H9 (cell line): ENCODE measurements around the gene PDE1C. TPM values are rescaled to one million over a fixed set of nuclear protein-coding genes. Genes with fewer than 3 reads are reported as not detected.

ENCODE experiments used
- DNase-seq: peaks from one replicate; pipeline ENCODE4 v3.0.0-alpha.2; 2017
- H2AFZ ChIP-seq: one replicate; pipeline ENCODE4 v1.6.1; 2013; ENCODE audit warnings: mild to moderate bottlenecking, low read length, control low read depth, moderate library complexity
- H2AK5ac ChIP-seq: 2 replicates; pipeline ENCODE4 v1.6.1; 2013; ENCODE audit warnings: low read length, control low read depth, mixed read lengths; ENCODE audit not compliant: insufficient read length
- H2BK120ac ChIP-seq: one replicate; pipeline ENCODE4 v1.6.1; 2013; ENCODE audit warnings: low read depth, mild to moderate bottlenecking, low read length, control low read depth, inconsistent platforms; ENCODE audit not compliant: poor library complexity, severe bottlenecking
- H2BK12ac ChIP-seq: 2 replicates; pipeline ENCODE4 v1.6.1; 2013; ENCODE audit warnings: low read length, control low read depth, mixed read lengths, low read depth; ENCODE audit not compliant: insufficient read length
- H2BK15ac ChIP-seq: 2 replicates; pipeline ENCODE4 v1.6.1; 2013; ENCODE audit warnings: low read depth, low read length, control low read depth
- H2BK20ac ChIP-seq: one replicate; pipeline ENCODE4 v1.6.1; 2013; ENCODE audit warnings: low read depth, mild to moderate bottlenecking, low read length, control low read depth, inconsistent platforms; ENCODE audit not compliant: poor library complexity, severe bottlenecking
- H2BK5ac ChIP-seq: 2 replicates; pipeline ENCODE4 v1.6.1; 2013; ENCODE audit warnings: low read length, control low read depth, mixed read lengths; ENCODE audit not compliant: insufficient read length
- H3K14ac ChIP-seq: 2 replicates; pipeline ENCODE4 v1.6.1; 2013; ENCODE audit warnings: low read length, control low read depth; ENCODE audit not compliant: insufficient read depth
- H3K18ac ChIP-seq: 2 replicates; pipeline ENCODE4 v1.6.1; 2013; ENCODE audit warnings: low read depth, mild to moderate bottlenecking, mixed read lengths, low read length, control low read depth; ENCODE audit not compliant: insufficient read length
- H3K23ac ChIP-seq: 2 replicates; pipeline ENCODE4 v1.6.1; 2013; ENCODE audit warnings: low read length, control low read depth, mixed read lengths, low read depth; ENCODE audit not compliant: insufficient read length
- H3K23me2 ChIP-seq: 2 replicates; pipeline ENCODE4 v1.6.1; 2013; ENCODE audit warnings: low read depth, mild to moderate bottlenecking, mixed read lengths, low read length, control low read depth; ENCODE audit not compliant: insufficient read length, poor library complexity, severe bottlenecking
- H3K27ac ChIP-seq: 2 replicates; pipeline ENCODE4 v1.5.1; 2013; ENCODE audit warnings: low read length, control low read depth, mixed read lengths, low read depth; ENCODE audit not compliant: insufficient read length
- H3K27me3 ChIP-seq: 2 replicates; pipeline ENCODE4 v1.6.1; 2013; ENCODE audit warnings: low read length, control low read depth, inconsistent platforms; ENCODE audit not compliant: insufficient read depth
- H3K4ac ChIP-seq: 2 replicates; pipeline ENCODE4 v1.6.1; 2013; ENCODE audit warnings: low read depth, mild to moderate bottlenecking, control low read depth, inconsistent platforms, low read length, moderate library complexity
- H3K4me1 ChIP-seq: 2 replicates; pipeline ENCODE4 v1.6.1; 2013; ENCODE audit warnings: low read length, control low read depth, inconsistent platforms; ENCODE audit not compliant: insufficient read depth
- H3K4me2 ChIP-seq: 2 replicates; pipeline ENCODE4 v1.6.1; 2013; ENCODE audit warnings: low read length, control low read depth, mixed read lengths; ENCODE audit not compliant: insufficient read length, insufficient read depth
- H3K56ac ChIP-seq: 2 replicates; pipeline ENCODE4 v1.6.1; 2013; ENCODE audit warnings: low read depth, mild to moderate bottlenecking, mixed read lengths, low read length, control low read depth; ENCODE audit not compliant: insufficient read length
- H3K79me1 ChIP-seq: 2 replicates; pipeline ENCODE4 v1.6.1; 2013; ENCODE audit warnings: low read depth, mild to moderate bottlenecking, moderate library complexity, low read length, control low read depth, inconsistent platforms; ENCODE audit not compliant: insufficient read depth, poor library complexity, severe bottlenecking
- H3K79me2 ChIP-seq: 2 replicates; pipeline ENCODE4 v1.6.1; 2013; ENCODE audit warnings: low read length, control low read depth, inconsistent platforms; ENCODE audit not compliant: insufficient read depth
- H3K9ac ChIP-seq: 2 replicates; pipeline ENCODE4 v1.6.1; 2013; ENCODE audit warnings: low read length, control low read depth, mixed read lengths; ENCODE audit not compliant: insufficient read length; ENCODE audit errors: extremely low read depth
- H3K9me3 ChIP-seq: one replicate; pipeline ENCODE4 v1.6.1; 2013; ENCODE audit warnings: low read depth, low read length, inconsistent platforms; ENCODE audit not compliant: control insufficient read depth
- H3T11ph ChIP-seq: one replicate; pipeline ENCODE4 v1.6.1; 2013; ENCODE audit warnings: mild to moderate bottlenecking, low read length, control low read depth, inconsistent platforms
- H4K20me1 ChIP-seq: one replicate; pipeline ENCODE4 v1.6.1; 2013; ENCODE audit not compliant: control insufficient read depth, insufficient read length, insufficient read depth
- H4K5ac ChIP-seq: 2 replicates; pipeline ENCODE4 v1.6.1; 2013; ENCODE audit warnings: low read depth, mild to moderate bottlenecking, mixed read lengths, low read length, control low read depth; ENCODE audit not compliant: insufficient read length
- H4K8ac ChIP-seq: replicated peaks from 2 replicates; pipeline ENCODE4 v1.6.1; 2013; ENCODE audit warnings: low read length, control low read depth, mixed read lengths, low read depth; ENCODE audit not compliant: insufficient read length
- H4K91ac ChIP-seq: 2 replicates; pipeline ENCODE4 v1.6.1; 2013; ENCODE audit warnings: low read depth, mild to moderate bottlenecking, moderate library complexity, mixed read lengths, low read length, control low read depth; ENCODE audit not compliant: insufficient read length
- H3K27ac Mint-ChIP-seq, 3 experiments: 2 replicates in 2 of 3; 3 replicates in 1 of 3; pipeline ENCODE4 v1.8.0; 2020 to 2021; ENCODE audit warnings: mixed read lengths in 3 of 3, mild to moderate bottlenecking in 1 of 3, moderate library complexity in 1 of 3
- H3K27me3 Mint-ChIP-seq: 2 replicates; pipeline ENCODE4 v1.8.0; 2021; ENCODE audit warnings: low read depth, mild to moderate bottlenecking, moderate library complexity, mixed read lengths
- H3K36me3 Mint-ChIP-seq, 3 experiments: 2 replicates in 2 of 3; 3 replicates in 1 of 3; pipeline ENCODE4 v1.8.0; 2020 to 2021; ENCODE audit warnings: low read depth in 3 of 3, mixed read lengths in 3 of 3; ENCODE audit not compliant: insufficient read depth in 1 of 3
- H3K4me1 Mint-ChIP-seq, 2 experiments: 2 replicates each; pipeline ENCODE4 v1.8.0; 2020; ENCODE audit warnings: mixed read lengths in 2 of 2
- H3K4me3 Mint-ChIP-seq, 2 experiments: 2 replicates in 1 of 2; 3 replicates in 1 of 2; pipeline ENCODE4 v1.8.0; 2020 to 2021; ENCODE audit warnings: mild to moderate bottlenecking in 2 of 2, mixed read lengths in 2 of 2, moderate library complexity in 1 of 2
- H3K9me3 Mint-ChIP-seq, 2 experiments: 2 replicates in 1 of 2; 3 replicates in 1 of 2; pipeline ENCODE4 v1.8.0; 2020; ENCODE audit warnings: mild to moderate bottlenecking in 2 of 2, mixed read lengths in 2 of 2, moderate library complexity in 1 of 2
- WGBS: extraction: QIAGEN DNeasy Blood & Tissue Kit; methylation state at CpG from one replicate; pipeline ENCODE4 v1.1.7; 2013; ENCODE audit warnings: missing lambda C conversion rate, low lambda C conversion rate, mixed read lengths; ENCODE audit not compliant: insufficient read length; ENCODE audit errors: extremely low coverage; 5-methylcytosine and 5-hydroxymethylcytosine counted together
- total RNA-seq: library from RNA; stranded (reverse); gene quantifications from 2 replicates; pipeline ENCODE4 v1.2.1, GENCODE V29; 2021
- TF ChIP-seq, protein P1 (sequence below): fragments of 200-600 bp; sonication (generic); conservative IDR thresholded peaks from 3 replicates; pipeline ENCODE4 v1.8.0; 2021; ENCODE audit warnings: antibody characterized with exemption, mild to moderate bottlenecking

The PDE1C gene
- total RNA-seq, 1 experiment from 2014 or later, result 0.17 TPM

DNA sequence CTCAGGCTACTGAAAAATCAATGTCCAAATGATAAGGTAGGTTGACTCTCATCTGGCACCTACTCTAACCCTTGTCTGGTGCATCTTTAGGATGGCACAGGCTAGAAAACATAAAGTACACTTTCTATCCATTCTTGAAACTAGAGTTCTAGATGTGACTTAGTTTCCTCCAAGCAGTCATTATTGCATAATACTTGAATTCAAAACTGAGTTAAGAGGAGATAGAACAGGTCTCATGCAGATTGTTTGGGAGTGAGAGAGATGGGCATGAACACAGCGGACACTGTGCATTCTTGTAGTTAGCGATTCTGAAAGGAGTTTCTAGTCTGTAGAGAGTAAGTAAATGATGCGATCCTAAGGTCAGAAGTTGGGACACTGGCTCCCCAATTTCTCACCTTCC lies 149.2 kb downstream of the PDE1C start:
- Histone ChIP-seq H4K5ac (no peak overlapping the region), H3K9me3 (no peaks in the 10 kb centered on the region), H3K23me2 (no peaks in the 10 kb centered on the region), H3K4me2 (no peak overlapping the region), H4K8ac (no peak overlapping the region), H3K79me2 (no peaks in the 10 kb centered on the region), H2BK5ac (no peak overlapping the region), H3K18ac (no peak overlapping the region), H2BK15ac (no peak overlapping the region), H3K4me1 (no peaks in the 10 kb centered on the region), H2AFZ (no peak overlapping the region), H2BK120ac (no peak overlapping the region), H3K9ac (no peak overlapping the region), H3K27ac (no peak overlapping the region), H4K20me1 (no peaks in the 10 kb centered on the region), H3K79me1 (no peaks in the 10 kb centered on the region), H2BK12ac (no peak overlapping the region), H4K91ac (no peak overlapping the region), H3K56ac (no peak overlapping the region), H2BK20ac (no peak overlapping the region), H3K14ac (no peak overlapping the region), H3T11ph (no peak overlapping the region), H3K23ac (no peak overlapping the region), H3K27me3 (no peaks in the 10 kb centered on the region), H2AK5ac (no peak overlapping the region), H3K4ac (no peak overlapping the region)
- H3K4me1 Mint-ChIP-seq, result 0 out of 4 replicates have a peak, but pooled peaks cover 0 to 3% of the 10 kb centered on the region in 2 experiments
- DNase-seq, result no peak
- H3K27ac Mint-ChIP-seq, result no peak overlapping the region
- WGBS, result no CpG with 5 or more reads among the region's 3 CpGs
- TF ChIP-seq, protein P1, sequence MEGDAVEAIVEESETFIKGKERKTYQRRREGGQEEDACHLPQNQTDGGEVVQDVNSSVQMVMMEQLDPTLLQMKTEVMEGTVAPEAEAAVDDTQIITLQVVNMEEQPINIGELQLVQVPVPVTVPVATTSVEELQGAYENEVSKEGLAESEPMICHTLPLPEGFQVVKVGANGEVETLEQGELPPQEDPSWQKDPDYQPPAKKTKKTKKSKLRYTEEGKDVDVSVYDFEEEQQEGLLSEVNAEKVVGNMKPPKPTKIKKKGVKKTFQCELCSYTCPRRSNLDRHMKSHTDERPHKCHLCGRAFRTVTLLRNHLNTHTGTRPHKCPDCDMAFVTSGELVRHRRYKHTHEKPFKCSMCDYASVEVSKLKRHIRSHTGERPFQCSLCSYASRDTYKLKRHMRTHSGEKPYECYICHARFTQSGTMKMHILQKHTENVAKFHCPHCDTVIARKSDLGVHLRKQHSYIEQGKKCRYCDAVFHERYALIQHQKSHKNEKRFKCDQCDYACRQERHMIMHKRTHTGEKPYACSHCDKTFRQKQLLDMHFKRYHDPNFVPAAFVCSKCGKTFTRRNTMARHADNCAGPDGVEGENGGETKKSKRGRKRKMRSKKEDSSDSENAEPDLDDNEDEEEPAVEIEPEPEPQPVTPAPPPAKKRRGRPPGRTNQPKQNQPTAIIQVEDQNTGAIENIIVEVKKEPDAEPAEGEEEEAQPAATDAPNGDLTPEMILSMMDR, result no peak
- no peaks in the 10 kb centered on the region for H3K36me3 Mint-ChIP-seq
- no peaks in the 10 kb centered on the region for H3K9me3 Mint-ChIP-seq
- H3K27me3 Mint-ChIP-seq, result peaks cover 17% of the 10 kb centered on the region
- H3K4me3 Mint-ChIP-seq, result no peak overlapping the region
